Gastrocnemius medialis (tissue), 4 donors: ENCODE measurements around the gene ST6GALNAC3. TPM values are rescaled to one million over a fixed set of nuclear protein-coding genes. Genes with fewer than 3 reads are reported as not detected.
"Not testable (repeated sequence)": the region's sequence is repeated elsewhere in the genome, so short reads cannot be mapped to it uniquely, and the experiment has no call there.

Source experiments
- ATAC-seq, 2 donors: fragments of 150-250 bp; one replicate each; pipeline ENCODE4 v1.9.1; 2016
- DNase-seq, 2 donors: peaks; one replicate each; pipeline ENCODE4 v3.0.0-alpha.2; 2019
- H3K27ac ChIP-seq, 4 donors: fragments of 200-600 bp; sonication (generic); 1 replicate in 1 of 4; 2 replicates in 3 of 4; pipeline ENCODE4 v1.5.1; 2016 to 2018; ENCODE audit warnings: mild to moderate bottlenecking in 2 of 4, moderate library complexity in 1 of 4
- H3K27me3 ChIP-seq, 3 donors: fragments of 200-600 bp; sonication (generic) in 2 of 3; 1 replicate in 1 of 3; 2 replicates in 2 of 3; pipeline versions ENCODE4 v1.5.1 to v1.6.0; 2016 to 2019; ENCODE audit warnings: mild to moderate bottlenecking in 1 of 3, moderate library complexity in 1 of 3
- H3K36me3 ChIP-seq, 2 donors: fragments of 200-600 bp; sonication (generic) in 1 of 2; one replicate each; pipeline ENCODE4 v1.5.1; 2017 to 2018
- H3K4me1 ChIP-seq, 2 donors: fragments of 200-600 bp; sonication (generic) in 1 of 2; one replicate each; pipeline ENCODE4 v1.5.1; 2016 to 2017; ENCODE audit warnings: mild to moderate bottlenecking in 2 of 2
- H3K4me3 ChIP-seq, 4 donors: fragments of 200-600 bp; sonication (generic) in 3 of 4; 1 replicate in 1 of 4; 2 replicates in 3 of 4; pipeline ENCODE4 v1.5.1; 2016 to 2019; ENCODE audit warnings: mild to moderate bottlenecking in 2 of 4
- H3K9me3 ChIP-seq, 3 donors: fragments of 200-600 bp; sonication (generic) in 2 of 3; 1 replicate in 1 of 3; 2 replicates in 2 of 3; pipeline ENCODE4 v1.5.1; 2016 to 2019
- CTCF ChIP-seq, 5 experiments: fragments of 450-650 bp in 3 of 5; fragments of 200-600 bp in 2 of 5; sonication (generic) in 2 of 5; IDR thresholded peaks in 4 of 5; conservative IDR thresholded peaks in 1 of 5; 1 replicate in 4 of 5; 2 replicates in 1 of 5; pipeline ENCODE4 v1.5.1; 2016 to 2019; ENCODE audit warnings: antibody characterized with exemption in 5 of 5, mild to moderate bottlenecking in 3 of 5, moderate library complexity in 3 of 5
- POLR2A ChIP-seq, 2 donors: fragments of 450-650 bp; IDR thresholded peaks; one replicate each; pipeline ENCODE4 v1.6.1; 2017; ENCODE audit warnings: antibody characterized with exemption in 2 of 2, mild to moderate bottlenecking in 2 of 2, moderate library complexity in 2 of 2
- in situ Hi-C, 4 donors: fragments of 200-750 bp; cut with MboI; loops; one replicate each; pipeline versions ENCODE4 v1.15.0 to v1.8.0; 2017; ENCODE audit warnings: low sequenced_read_pairs in 4 of 4
- intact Hi-C: fragments of 100-400 bp; cut with DNase I; formaldehyde crosslinking; loops from one replicate; pipeline ENCODE4 v1.15.1; 2023; ENCODE audit warnings: low total_unique reads
- total RNA-seq, 4 donors: library from RNA; depleted of rRNA; stranded (reverse); fragments of >200 nt; gene quantifications; one replicate each; pipeline versions ENCODE4 v1.1.0 to v1.2.3, GENCODE V29; 2016

ST6GALNAC3 gene
- total RNA-seq, 4 donors from 2014 or later, result 1.7 to 3.9 (median 2.8) TPM

- Histone ChIP-seq H3K4me3 (no peak overlapping the region), H3K9me3 (no peaks in the 10 kb centered on the region), H3K36me3 (no peaks in the 10 kb centered on the region), H3K4me1 (no peaks in the 10 kb centered on the region), H3K27me3 (no peaks in the 10 kb centered on the region), H3K27ac (no peak overlapping the region)
- in situ Hi-C loops (no loop called here), intact Hi-C loops (no loop called here)
- ATAC-seq, result no peak
- no peak for TF ChIP-seq CTCF (IDR thresholded peaks at IDR 0.05 in 4 of 5, conservative IDR thresholded peaks at IDR 0.05 in 1 of 5)
- TF ChIP-seq POLR2A (IDR thresholded peaks at IDR 0.05), result no peak
- no peak for DNase-seq
These were observed 38.9 kb downstream of the ST6GALNAC3 start for GRCh38 chr1:76113446-76113845.

GRCh38 chr1:76115171-76115570 is 40.6 kb downstream of the ST6GALNAC3 start:
- H3K4me1 ChIP-seq, result no peaks in the 10 kb centered on the region
- DNase-seq (no peak), ATAC-seq (no peak)
- intact Hi-C loops (no loop called here), in situ Hi-C loops (no loop called here)
- H3K36me3 ChIP-seq, result no peaks in the 10 kb centered on the region
- H3K4me3 ChIP-seq, result no peak overlapping the region
- H3K27ac ChIP-seq, result no peak overlapping the region
- H3K9me3 ChIP-seq, result no peaks in the 10 kb centered on the region
- TF ChIP-seq CTCF (IDR thresholded peaks at IDR 0.05 in 4 of 5, conservative IDR thresholded peaks at IDR 0.05 in 1 of 5) (no peak), POLR2A (IDR thresholded peaks at IDR 0.05) (no peak)
- H3K27me3 ChIP-seq, result no peaks in the 10 kb centered on the region

- H3K4me1 ChIP-seq, result peaks cover 9 to 15% of the 10 kb centered on the region in 2 donors
- no peak for DNase-seq
- no peaks in the 10 kb centered on the region for H3K9me3 ChIP-seq
- H3K27me3 ChIP-seq, result no peaks in the 10 kb centered on the region
- in situ Hi-C loops (no loop called here), intact Hi-C loops (loop anchor here (5.0 kb wide), 1 partner anchor 50 kb away; the partner anchor contains the start of gene ST6GALNAC3)
- H3K4me3 ChIP-seq, result no peak overlapping the region
- no peaks in the 10 kb centered on the region for H3K36me3 ChIP-seq
- TF ChIP-seq POLR2A (IDR thresholded peaks at IDR 0.05) (no peak), CTCF (IDR thresholded peaks at IDR 0.05 in 4 of 5, conservative IDR thresholded peaks at IDR 0.05 in 1 of 5) (no peak)
- no peak overlapping the region for H3K27ac ChIP-seq
- peak; percentile 45 to 73 for ATAC-seq
These were observed 47.3 kb downstream of the ST6GALNAC3 start for GRCh38 chr1:76121850-76122249.

- no peaks in the 10 kb centered on the region for H3K36me3 ChIP-seq
- TF ChIP-seq POLR2A (IDR thresholded peaks at IDR 0.05) (no peak), CTCF (IDR thresholded peaks at IDR 0.05 in 4 of 5, conservative IDR thresholded peaks at IDR 0.05 in 1 of 5) (no peak)
- H3K27me3 ChIP-seq, result no peaks in the 10 kb centered on the region
- no peak overlapping the region for H3K27ac ChIP-seq
- in situ Hi-C loops, result no loop called here
- H3K4me3 ChIP-seq, result no peak overlapping the region
- H3K4me1 ChIP-seq, result peaks cover 9 to 15% of the 10 kb centered on the region in 2 donors
- intact Hi-C loops, result loop anchor here (5.0 kb wide), 1 partner anchor 50 kb away; the partner anchor contains the start of gene ST6GALNAC3
- H3K9me3 ChIP-seq, result no peaks in the 10 kb centered on the region
- ATAC-seq, result no peak
- DNase-seq, result no peak
These were observed 47.7 kb downstream of the ST6GALNAC3 start for GRCh38 chr1:76122271-76122670.

- H3K27me3 ChIP-seq, H3K4me3 ChIP-seq, ATAC-seq, H3K36me3 ChIP-seq, DNase-seq, H3K27ac ChIP-seq, in situ Hi-C loops, H3K9me3 ChIP-seq: not testable (repeated sequence)
- intact Hi-C loops, result loop anchor here (5.0 kb wide), 1 partner anchor 51 kb away; the partner anchor contains the start of gene ST6GALNAC3
- H3K4me1 ChIP-seq, result peaks cover 9 to 15% of the 10 kb centered on the region in 2 donors
These were observed 49.0 kb downstream of the ST6GALNAC3 start for GRCh38 chr1:76123411-76124064.
